ENCODE results near the gene TYMP. TPM values are rescaled to one million over a fixed set of nuclear protein-coding genes. Genes with fewer than 3 reads are reported as not detected.

Gene TYMP
- total and polyA plus RNA-seq, 3 experiments from 2014 or later: 17.5 to 93.6 (median 86.1) TPM

DNA sequence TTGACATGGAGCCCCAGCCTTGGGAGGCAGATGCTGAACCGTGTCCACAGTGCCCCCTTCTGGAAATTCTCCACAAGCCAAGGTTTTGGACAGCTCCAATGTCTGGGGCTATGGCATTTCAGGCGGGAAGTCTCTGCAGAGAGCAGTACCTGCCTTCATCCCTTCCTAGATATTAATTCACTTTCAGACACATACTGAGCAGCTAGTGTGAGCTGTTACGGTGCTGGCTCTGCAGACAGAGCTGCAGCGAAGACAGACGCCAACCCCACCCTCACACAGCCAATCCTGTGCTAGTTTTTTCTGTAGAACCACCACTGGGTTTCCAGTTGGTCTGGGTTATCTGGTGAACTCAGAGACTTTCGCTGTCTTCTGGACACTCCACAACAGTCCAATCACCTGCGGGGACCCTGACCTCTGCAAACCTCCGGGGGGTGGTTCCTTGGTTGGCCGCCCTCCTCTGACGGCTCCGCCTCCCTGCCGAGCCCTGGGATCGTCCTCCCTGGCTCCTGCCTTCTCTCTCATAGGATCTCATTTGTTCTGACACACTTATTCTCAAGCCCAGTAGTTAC is 31.4 kb downstream of the TYMP start:
- peaks cover 0 to 7% (median 0%) of the 10 kb centered on the region in 3 donors for H3K36me3 Mint-ChIP-seq
- no peaks in the 10 kb centered on the region for H3K9me3 ChIP-seq (ENCODE audit: low read length)
- H3K9me3 Mint-ChIP-seq: no peaks in the 10 kb centered on the region
- peak overlapping the region in 1 of 8 donors; percentile 56 for H3K27ac Mint-ChIP-seq
- peak; percentile 35 to 81 (median 64) for DNase-seq
- POLR2A ChIA-PET: interaction anchor here (1.0 to 1.8 kb wide), 4 partner anchors 9 to 84 kb away, joined by 4 to 8 read pairs (median 6); partner anchors contain the start of genes CHKB, LMF2 and SCO2
- H3K4me1 Mint-ChIP-seq: peaks cover 0 to 4% (median 3%) of the 10 kb centered on the region in 3 donors
- H3K27me3 ChIP-seq (ENCODE audit: insufficient read depth, low read length, poor library complexity, severe bottlenecking): no peaks in the 10 kb centered on the region
- no peak overlapping the region for H3K27ac ChIP-seq (ENCODE audit: low read depth, low read length)
- H3K4me1 ChIP-seq (ENCODE audit: insufficient read depth, low read length): peaks cover 9% of the 10 kb centered on the region
- no peaks in the 10 kb centered on the region for H3K36me3 ChIP-seq (ENCODE audit: insufficient read depth, low read length)
- no peaks in the 10 kb centered on the region for H3K27me3 Mint-ChIP-seq
- H3K4me3 Mint-ChIP-seq: no peak overlapping the region
- no peak overlapping the region for H3K4me3 ChIP-seq (ENCODE audit: low read length)
- CTCF ChIA-PET: interaction anchor here (0.8 to 3.7 kb wide), 35 partner anchors 8 to 256 kb away, joined by 3 to 19 read pairs (median 4); partner anchors contain the start of genes HDAC10, LMF2, MIOX and NCAPH2

DNA sequence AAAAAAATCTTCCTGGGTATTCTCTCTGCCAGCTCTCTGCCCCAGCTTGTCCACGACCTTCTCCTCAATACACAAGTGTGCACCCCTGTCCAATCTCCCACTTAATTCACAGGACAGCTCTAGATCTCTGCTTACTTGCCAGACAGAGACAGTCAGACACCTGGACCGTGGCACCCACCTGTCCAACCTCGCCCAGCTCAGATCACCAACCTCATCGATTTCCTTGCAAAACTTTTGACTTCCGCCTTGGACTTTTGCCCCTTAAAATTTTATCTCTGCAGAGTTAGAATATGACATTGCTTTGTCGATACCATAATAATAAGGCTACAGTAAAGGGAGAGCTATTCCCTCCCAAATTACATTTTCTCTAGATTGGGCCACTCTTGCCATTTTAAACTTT is 32.7 kb downstream of the TYMP start:
- H3K36me3 ChIP-seq (ENCODE audit: insufficient read depth, low read length): no peaks in the 10 kb centered on the region
- H3K4me1 ChIP-seq (ENCODE audit: insufficient read depth, low read length): peaks cover 9% of the 10 kb centered on the region
- H3K27ac ChIP-seq (ENCODE audit: low read depth, low read length): no peak overlapping the region
- Mint-ChIP-seq H3K4me3 (no peak overlapping the region), H3K27me3 (no peaks in the 10 kb centered on the region), H3K4me1 (peaks cover 0 to 4% (median 3%) of the 10 kb centered on the region in 3 donors), H3K9me3 (no peaks in the 10 kb centered on the region), H3K27ac (no peak overlapping the region), H3K36me3 (peaks cover 0 to 2% (median 0%) of the 10 kb centered on the region in 3 donors)
- H3K27me3 ChIP-seq (ENCODE audit: insufficient read depth, low read length, poor library complexity, severe bottlenecking): no peaks in the 10 kb centered on the region
- ChIA-PET POLR2A (interaction anchor here (1.8 kb wide), 1 partner anchor 86 kb away, joined by 4 read pairs; the partner anchor contains the start of gene CHKB), CTCF (interaction anchor here (0.6 to 3.7 kb wide), 19 partner anchors 12 to 255 kb away, joined by 3 to 19 read pairs (median 8); partner anchors contain the start of genes MIOX, SCO2 and SYCE3)
- no peaks in the 10 kb centered on the region for H3K9me3 ChIP-seq (ENCODE audit: low read length)
- no peak overlapping the region for H3K4me3 ChIP-seq (ENCODE audit: low read length)
- DNase-seq: no peak

GRCh38 chr22:50490531-50491308 is 39.1 kb downstream of the TYMP start:
- peaks cover 6 to 7% of the 10 kb centered on the region in 2 donors for H3K27me3 Mint-ChIP-seq
- no peaks in the 10 kb centered on the region for H3K36me3 Mint-ChIP-seq

DNA sequence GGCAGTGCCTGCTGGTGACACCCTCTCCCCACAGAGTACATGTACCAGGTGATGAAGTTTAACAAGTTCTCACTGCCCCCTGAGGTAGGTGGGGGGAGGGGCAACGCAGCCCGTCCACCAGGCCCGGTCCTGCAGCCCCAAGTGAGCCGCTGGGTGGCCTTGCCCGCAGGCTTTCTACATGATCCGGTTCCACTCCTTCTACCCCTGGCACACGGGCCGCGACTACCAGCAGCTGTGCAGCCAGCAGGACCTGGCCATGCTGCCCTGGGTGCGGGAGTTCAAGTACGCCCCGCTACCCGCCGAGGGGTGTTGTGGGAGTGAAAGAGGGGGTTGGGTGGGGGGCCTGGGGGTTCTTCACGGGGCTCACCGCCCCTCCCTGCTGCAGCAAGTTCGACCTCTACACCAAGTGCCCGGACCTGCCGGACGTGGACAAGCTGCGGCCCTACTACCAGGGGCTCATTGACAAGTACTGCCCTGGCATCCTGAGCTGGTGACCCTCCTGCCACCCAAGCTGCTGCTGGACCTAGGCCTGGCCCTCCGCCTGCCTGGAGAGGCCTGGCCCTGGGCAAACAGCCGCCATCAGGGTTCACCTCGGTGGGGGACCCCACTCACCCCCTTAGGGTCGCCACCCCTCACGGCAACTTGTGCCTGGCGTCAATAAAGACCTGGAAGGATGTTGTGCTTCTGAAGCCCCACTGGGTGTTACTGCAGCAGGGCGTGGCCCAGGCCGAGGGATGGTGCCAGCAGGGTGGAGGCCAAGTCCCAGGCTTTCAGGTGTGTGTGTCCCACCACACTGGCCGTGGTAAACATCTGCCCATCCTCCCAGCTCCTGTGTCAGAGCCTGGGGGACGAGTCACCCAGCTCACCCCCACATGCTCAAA is 40.2 kb downstream of the TYMP start:
- no peaks in the 10 kb centered on the region for H3K27me3 ChIP-seq (ENCODE audit: insufficient read depth, low read length, poor library complexity, severe bottlenecking)
- no peak overlapping the region for H3K4me3 ChIP-seq (ENCODE audit: low read length)
- H3K27me3 Mint-ChIP-seq: peaks cover 6 to 11% of the 10 kb centered on the region in 2 donors
- H3K9me3 Mint-ChIP-seq: no peaks in the 10 kb centered on the region
- CTCF ChIA-PET: interaction anchor here (1.1 to 1.3 kb wide), 2 partner anchors 9 to 16 kb away, joined by 3 to 4 read pairs; no protein-coding TSS in a partner anchor
- no peak overlapping the region for H3K4me3 Mint-ChIP-seq
- H3K36me3 Mint-ChIP-seq: no peaks in the 10 kb centered on the region
- H3K36me3 ChIP-seq (ENCODE audit: insufficient read depth, low read length): no peaks in the 10 kb centered on the region
- POLR2A ChIA-PET: no interaction called here
- H3K4me1 Mint-ChIP-seq: peaks cover 5 to 7% (median 6%) of the 10 kb centered on the region in 3 donors
- DNase-seq: no peak
- H3K27ac ChIP-seq (ENCODE audit: low read depth, low read length): no peak overlapping the region
- no peak overlapping the region for H3K27ac Mint-ChIP-seq
- H3K4me1 ChIP-seq (ENCODE audit: insufficient read depth, low read length): peaks cover 8% of the 10 kb centered on the region
- H3K9me3 ChIP-seq (ENCODE audit: low read length): no peaks in the 10 kb centered on the region

More at GRCh38 chr22:50490531-50491308, 39.1 kb downstream of the TYMP start:
- no peak for DNase-seq
- Histone ChIP-seq H3K4me1 (ENCODE audit: insufficient read depth, low read length) (peaks cover 8% of the 10 kb centered on the region), H3K9me3 (ENCODE audit: low read length) (no peaks in the 10 kb centered on the region), H3K4me3 (ENCODE audit: low read length) (no peak overlapping the region), H3K27me3 (ENCODE audit: insufficient read depth, low read length, poor library complexity, severe bottlenecking) (no peaks in the 10 kb centered on the region), H3K36me3 (ENCODE audit: insufficient read depth, low read length) (no peaks in the 10 kb centered on the region), H3K27ac (ENCODE audit: low read depth, low read length) (no peak overlapping the region)
- H3K4me1 Mint-ChIP-seq: peaks cover 5 to 7% (median 6%) of the 10 kb centered on the region in 3 donors
- no peaks in the 10 kb centered on the region for H3K9me3 Mint-ChIP-seq
- no peak overlapping the region for H3K27ac Mint-ChIP-seq
- H3K4me3 Mint-ChIP-seq: no peak overlapping the region
- ChIA-PET POLR2A (no interaction called here), CTCF (interaction anchor here (0.7 to 1.1 kb wide), 3 partner anchors 8 to 35 kb away, joined by 3 to 4 read pairs (median 3); partner anchors contain the start of genes NCAPH2 and SCO2)

DNA sequence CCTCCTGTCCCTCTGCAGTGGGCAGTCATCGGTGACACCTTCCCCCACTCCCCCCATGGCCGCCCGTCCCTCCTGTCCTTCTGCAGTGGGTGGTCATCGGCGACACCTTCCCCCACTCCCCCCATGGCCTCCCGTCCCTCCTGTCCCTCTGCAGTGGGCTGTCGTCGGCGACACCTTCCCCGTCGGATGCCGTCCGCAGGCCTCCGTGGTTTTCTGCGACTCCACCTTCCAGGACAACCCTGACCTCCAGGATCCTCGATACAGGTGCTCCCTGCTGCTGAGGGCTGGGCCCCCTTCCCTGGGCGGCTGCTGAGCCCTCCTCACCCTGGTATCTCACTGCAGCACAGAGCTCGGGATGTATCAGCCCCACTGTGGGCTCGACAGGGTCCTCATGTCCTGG is 40.9 kb downstream of the TYMP start:
- peaks cover 8% of the 10 kb centered on the region for H3K4me1 ChIP-seq (ENCODE audit: insufficient read depth, low read length)
- Mint-ChIP-seq H3K9me3 (no peaks in the 10 kb centered on the region), H3K4me3 (peak overlapping the region in 1 of 7 donors; percentile 66), H3K27me3 (peaks cover 6 to 11% of the 10 kb centered on the region in 2 donors), H3K4me1 (peaks cover 5 to 7% (median 6%) of the 10 kb centered on the region in 3 donors), H3K36me3 (no peaks in the 10 kb centered on the region), H3K27ac (no peak overlapping the region)
- no peaks in the 10 kb centered on the region for H3K9me3 ChIP-seq (ENCODE audit: low read length)
- no peaks in the 10 kb centered on the region for H3K27me3 ChIP-seq (ENCODE audit: insufficient read depth, low read length, poor library complexity, severe bottlenecking)
- POLR2A ChIA-PET: no interaction called here
- no peak overlapping the region for H3K27ac ChIP-seq (ENCODE audit: low read depth, low read length)
- H3K36me3 ChIP-seq (ENCODE audit: insufficient read depth, low read length): no peaks in the 10 kb centered on the region
- H3K4me3 ChIP-seq (ENCODE audit: low read length): no peak overlapping the region
- CTCF ChIA-PET: interaction anchor here (1.3 kb wide), 1 partner anchor 15 kb away, joined by 3 read pairs; no protein-coding TSS in a partner anchor
- no peak for DNase-seq

DNA sequence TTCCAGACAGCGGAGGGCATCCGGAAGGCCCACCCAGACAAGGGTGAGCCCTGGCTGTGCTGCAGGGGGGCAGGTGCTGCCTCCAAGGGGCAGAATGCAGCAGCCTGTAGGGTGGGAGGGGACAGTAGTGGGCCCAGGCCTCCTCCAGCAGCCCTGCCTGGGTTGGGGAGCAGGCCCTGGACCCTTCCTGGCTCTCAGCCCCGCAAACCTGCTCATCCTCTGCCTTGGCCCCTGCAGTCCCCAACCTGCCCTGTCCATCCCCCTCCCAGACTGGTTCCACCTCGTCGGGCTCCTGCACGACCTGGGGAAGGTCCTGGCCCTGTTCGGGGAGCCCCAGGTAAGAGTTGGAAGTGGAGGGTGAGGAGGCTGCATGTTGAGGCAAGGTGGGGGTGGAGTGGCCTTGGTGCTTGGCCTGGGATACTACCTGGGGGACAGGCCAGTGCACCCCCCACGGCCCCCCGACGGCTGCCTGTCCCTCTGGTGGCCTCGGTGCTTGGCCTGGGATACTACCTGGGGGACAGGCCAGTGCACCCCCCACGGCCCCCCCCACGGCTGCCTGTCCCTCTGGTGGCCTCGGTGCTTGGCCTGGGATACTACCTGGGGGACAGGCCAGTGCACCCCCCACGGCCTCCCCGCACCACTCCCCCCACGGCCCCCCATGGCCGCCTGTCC is 41.7 kb downstream of the TYMP start:
- CTCF ChIA-PET: no interaction called here
- Mint-ChIP-seq H3K27me3 (peaks cover 6 to 11% of the 10 kb centered on the region in 2 donors), H3K9me3 (no peaks in the 10 kb centered on the region), H3K27ac (no peak overlapping the region), H3K4me1 (peaks cover 5 to 7% (median 6%) of the 10 kb centered on the region in 3 donors), H3K36me3 (no peaks in the 10 kb centered on the region), H3K4me3 (no peak overlapping the region)
- H3K4me3 ChIP-seq (ENCODE audit: low read length): no peak overlapping the region
- no peaks in the 10 kb centered on the region for H3K27me3 ChIP-seq (ENCODE audit: insufficient read depth, low read length, poor library complexity, severe bottlenecking)
- DNase-seq: no peak
- no peaks in the 10 kb centered on the region for H3K36me3 ChIP-seq (ENCODE audit: insufficient read depth, low read length)
- POLR2A ChIA-PET: no interaction called here
- no peak overlapping the region for H3K27ac ChIP-seq (ENCODE audit: low read depth, low read length)
- H3K4me1 ChIP-seq (ENCODE audit: insufficient read depth, low read length): peaks cover 8% of the 10 kb centered on the region
- H3K9me3 ChIP-seq (ENCODE audit: low read length): no peaks in the 10 kb centered on the region

- peaks cover 6 to 11% of the 10 kb centered on the region in 2 donors for H3K27me3 Mint-ChIP-seq
- H3K27ac Mint-ChIP-seq: peak overlapping the region in 1 of 8 donors; percentile 38
- H3K4me1 Mint-ChIP-seq: peaks cover 5 to 7% (median 6%) of the 10 kb centered on the region in 3 donors
- Histone ChIP-seq H3K27me3 (ENCODE audit: insufficient read depth, low read length, poor library complexity, severe bottlenecking) (no peaks in the 10 kb centered on the region), H3K36me3 (ENCODE audit: insufficient read depth, low read length) (no peaks in the 10 kb centered on the region), H3K27ac (ENCODE audit: low read depth, low read length) (no peak overlapping the region), H3K4me3 (ENCODE audit: low read length) (no peak overlapping the region), H3K9me3 (ENCODE audit: low read length) (no peaks in the 10 kb centered on the region), H3K4me1 (ENCODE audit: insufficient read depth, low read length) (peaks cover 8% of the 10 kb centered on the region)
- no peak for DNase-seq
- no peaks in the 10 kb centered on the region for H3K9me3 Mint-ChIP-seq
- ChIA-PET POLR2A (no interaction called here), CTCF (no interaction called here)
- H3K4me3 Mint-ChIP-seq: no peak overlapping the region
- H3K36me3 Mint-ChIP-seq: no peaks in the 10 kb centered on the region
Measured at GRCh38 chr22:50487290-50488005, 42.4 kb downstream of the TYMP start.
